ENCODE measurements around the gene CYP8B1. TPM values are rescaled to one million over a fixed set of nuclear protein-coding genes. Genes with fewer than 3 reads are reported as not detected.

CYP8B1 gene
- total RNA-seq, 1 donor from 2014 or later, result not detected

GRCh38 chr3:42827023-42827422 is 48.7 kb downstream of the CYP8B1 start:
- ChIA-PET CTCF (no interaction called here), POLR2A (no interaction called here)
- TF ChIP-seq, protein P1, sequence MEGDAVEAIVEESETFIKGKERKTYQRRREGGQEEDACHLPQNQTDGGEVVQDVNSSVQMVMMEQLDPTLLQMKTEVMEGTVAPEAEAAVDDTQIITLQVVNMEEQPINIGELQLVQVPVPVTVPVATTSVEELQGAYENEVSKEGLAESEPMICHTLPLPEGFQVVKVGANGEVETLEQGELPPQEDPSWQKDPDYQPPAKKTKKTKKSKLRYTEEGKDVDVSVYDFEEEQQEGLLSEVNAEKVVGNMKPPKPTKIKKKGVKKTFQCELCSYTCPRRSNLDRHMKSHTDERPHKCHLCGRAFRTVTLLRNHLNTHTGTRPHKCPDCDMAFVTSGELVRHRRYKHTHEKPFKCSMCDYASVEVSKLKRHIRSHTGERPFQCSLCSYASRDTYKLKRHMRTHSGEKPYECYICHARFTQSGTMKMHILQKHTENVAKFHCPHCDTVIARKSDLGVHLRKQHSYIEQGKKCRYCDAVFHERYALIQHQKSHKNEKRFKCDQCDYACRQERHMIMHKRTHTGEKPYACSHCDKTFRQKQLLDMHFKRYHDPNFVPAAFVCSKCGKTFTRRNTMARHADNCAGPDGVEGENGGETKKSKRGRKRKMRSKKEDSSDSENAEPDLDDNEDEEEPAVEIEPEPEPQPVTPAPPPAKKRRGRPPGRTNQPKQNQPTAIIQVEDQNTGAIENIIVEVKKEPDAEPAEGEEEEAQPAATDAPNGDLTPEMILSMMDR (IDR thresholded peaks at IDR 0.05), result no peak
- Mint-ChIP-seq H3K4me1 (peaks cover 4% of the 10 kb centered on the region), H3K27ac (no peak overlapping the region), H3K4me3 (no peak overlapping the region), H3K9me3 (no peaks in the 10 kb centered on the region), H3K27me3 (peaks cover 11% of the 10 kb centered on the region), H3K36me3 (ENCODE audit: low read depth) (no peaks in the 10 kb centered on the region)
- intact Hi-C loops (cut with micrococcal nuclease), result no loop called here
- ATAC-seq (ENCODE audit: low read depth) (no peak), DNase-seq (no peak)

DNA sequence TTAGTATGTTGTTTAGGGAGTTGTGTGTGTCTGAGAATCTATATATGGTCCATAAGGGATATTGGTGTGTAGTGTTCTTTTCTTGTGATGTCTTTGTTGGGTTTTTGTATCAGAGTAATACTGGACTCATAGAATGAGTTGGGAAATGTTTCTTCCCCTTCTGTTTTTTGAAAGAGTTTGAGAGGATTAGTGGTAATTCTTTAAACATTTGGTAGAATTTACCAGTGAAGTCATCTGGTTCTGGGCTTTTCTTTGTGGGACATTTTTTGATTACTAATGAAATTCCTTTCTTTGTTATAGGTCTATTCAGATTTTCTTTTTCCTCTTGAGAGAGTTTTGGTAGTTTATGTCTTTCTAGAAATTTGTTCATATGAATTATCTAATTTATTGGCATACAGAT is 49.5 kb downstream of the CYP8B1 start:
- DNase-seq (no peak), ATAC-seq (ENCODE audit: low read depth) (no peak)
- H3K4me3 Mint-ChIP-seq, result no peak overlapping the region
- H3K9me3 Mint-ChIP-seq, result no peaks in the 10 kb centered on the region
- TF ChIP-seq, protein P1 (IDR thresholded peaks at IDR 0.05), result no peak
- H3K4me1 Mint-ChIP-seq, result peaks cover under 1% of the 10 kb centered on the region
- H3K36me3 Mint-ChIP-seq (ENCODE audit: low read depth), result no peaks in the 10 kb centered on the region
- CTCF ChIA-PET, result no interaction called here
- POLR2A ChIA-PET, result no interaction called here
- H3K27me3 Mint-ChIP-seq, result peaks cover 11% of the 10 kb centered on the region
- intact Hi-C loops (cut with micrococcal nuclease), result no loop called here
- no peak overlapping the region for H3K27ac Mint-ChIP-seq

- no peak for DNase-seq
- no peaks in the 10 kb centered on the region for H3K36me3 Mint-ChIP-seq (ENCODE audit: low read depth)
- ChIA-PET CTCF (no interaction called here), POLR2A (no interaction called here)
- no peak for ATAC-seq (ENCODE audit: low read depth)
- H3K4me3 Mint-ChIP-seq, result no peak overlapping the region
- H3K9me3 Mint-ChIP-seq, result no peaks in the 10 kb centered on the region
- H3K27ac Mint-ChIP-seq, result no peak overlapping the region
- H3K27me3 Mint-ChIP-seq, result peaks cover 5% of the 10 kb centered on the region
- intact Hi-C loops (cut with micrococcal nuclease), result no loop called here
- H3K4me1 Mint-ChIP-seq, result no peaks in the 10 kb centered on the region
- TF ChIP-seq, protein P1 (IDR thresholded peaks at IDR 0.05), result no peak
These were observed 52.3 kb downstream of the CYP8B1 start for GRCh38 chr3:42823351-42823750.

DNA sequence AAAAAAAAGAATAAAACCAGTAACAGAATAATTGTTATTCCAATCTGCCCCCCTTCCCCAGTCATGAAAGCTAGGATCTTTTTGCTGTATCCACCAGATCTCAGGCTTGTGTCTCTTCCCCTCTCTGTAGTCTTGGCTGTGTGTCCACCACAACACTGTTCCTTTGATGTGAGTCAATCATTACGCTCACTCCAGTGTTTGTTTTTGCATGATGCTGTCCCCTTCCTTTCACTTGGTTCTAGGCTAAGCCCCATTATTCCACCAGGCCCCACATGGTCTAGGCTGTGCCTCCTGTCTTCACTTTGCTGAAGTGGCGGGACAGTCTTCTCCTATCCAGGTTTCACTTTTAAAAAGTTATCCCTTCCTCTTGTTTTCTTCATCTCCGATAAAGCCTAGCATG is 52.9 kb downstream of the CYP8B1 start:
- no peak overlapping the region for H3K27ac Mint-ChIP-seq
- intact Hi-C loops (cut with micrococcal nuclease), result no loop called here
- CTCF ChIA-PET, result no interaction called here

More for the DNA sequence above, 52.9 kb downstream of the CYP8B1 start:
- POLR2A ChIA-PET, result no interaction called here
- no peak for ATAC-seq (ENCODE audit: low read depth)
- DNase-seq, result no peak
- H3K4me1 Mint-ChIP-seq, result no peaks in the 10 kb centered on the region
- TF ChIP-seq, protein P1 (IDR thresholded peaks at IDR 0.05), result no peak
- H3K27me3 Mint-ChIP-seq, result peaks cover 5% of the 10 kb centered on the region
- no peak overlapping the region for H3K4me3 Mint-ChIP-seq
- H3K9me3 Mint-ChIP-seq, result no peaks in the 10 kb centered on the region
- no peaks in the 10 kb centered on the region for H3K36me3 Mint-ChIP-seq (ENCODE audit: low read depth)

Other genes starting within 250 kb of the CYP8B1 start
- 0.88 and 1.1 TPM in 2 replicates for gene ZBTB47, start 222.2 kb downstream of the CYP8B1 start, total RNA-seq
- gene KLHL40, start 190.3 kb downstream of the CYP8B1 start, total RNA-seq, result not detected in 2 replicates
- gene HHATL, start 173.1 kb downstream of the CYP8B1 start, total RNA-seq, result not detected in 2 replicates
- 1.7 and 1.9 TPM in 2 replicates for gene CCDC13, start 102.6 kb downstream of the CYP8B1 start, total RNA-seq
- gene HIGD1A, start 71.4 kb downstream of the CYP8B1 start, total RNA-seq, result 35.9 and 38.2 TPM in 2 replicates
- gene ACKR2, start 66.4 kb downstream of the CYP8B1 start, total RNA-seq, result 0.22 and 0.76 TPM in 2 replicates
- 0.42 and 0.64 TPM in 2 replicates for gene ZNF662, start 30.3 kb upstream of the CYP8B1 start, total RNA-seq
- not detected in 2 replicates for gene GASK1A, start 103.4 kb upstream of the CYP8B1 start, total RNA-seq
- gene POMGNT2, start 230.2 kb upstream of the CYP8B1 start, total RNA-seq, result 2.6 and 2.7 TPM in 2 replicates